ENCODE data around the gene HECTD4. TPM values are rescaled to one million over a fixed set of nuclear protein-coding genes. Genes with fewer than 3 reads are reported as not detected.

Gene HECTD4
- total and polyA plus RNA-seq, 11 donors: 6.3 to 30.7 (median 23.1) TPM

DNA sequence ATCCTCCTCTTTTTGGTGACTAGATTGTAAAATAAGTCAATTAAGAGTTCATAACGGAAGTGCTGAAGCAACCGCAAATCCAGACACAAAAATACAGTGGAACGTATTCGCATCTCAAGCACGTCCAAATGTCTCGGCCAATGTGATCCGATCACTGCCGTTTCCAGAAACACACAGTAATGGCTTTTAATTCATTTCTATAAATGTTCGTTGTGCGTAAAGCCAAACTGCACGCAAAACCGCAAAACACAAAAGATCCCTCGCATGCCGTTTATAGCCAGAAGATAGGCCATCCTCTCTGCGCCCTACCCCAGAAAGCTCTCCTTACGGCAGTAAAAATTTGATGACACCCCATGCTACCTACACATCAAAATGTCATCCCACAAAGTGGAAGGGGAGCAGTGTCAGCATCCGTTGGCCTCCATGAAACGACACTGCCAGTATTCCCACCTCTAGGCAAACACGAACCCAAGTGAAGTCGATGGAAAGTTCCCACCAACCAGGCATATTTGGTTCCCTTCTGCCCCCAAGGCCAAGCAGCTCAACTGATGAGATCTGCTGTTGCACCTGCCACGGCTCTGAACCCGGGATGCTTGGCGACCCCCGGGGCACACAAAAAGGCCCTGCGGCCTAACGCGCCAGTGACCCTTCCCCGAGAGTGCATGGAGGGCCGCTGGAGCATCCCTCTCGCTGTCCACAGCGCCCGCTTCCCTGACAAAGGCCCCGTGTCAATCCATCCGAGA lies 1.4 kb downstream of the HECTD4 start:
- H3K4me3 ChIP-seq: peak overlapping the region; percentile 72 to 100 (median 94)
- ATAC-seq: no peak
- no peak for DNase-seq
- H3K4me1 ChIP-seq: peaks cover 0 to 25% (median 12%) of the 10 kb centered on the region in 12 donors
- H3K9me3 ChIP-seq: no peaks in the 10 kb centered on the region
- intact Hi-C loops (cut with DNase I): loop anchor here in 9 of 10 donors (5.0 to 10.0 kb wide), 7 partner anchors 86 to 436 kb away; no protein-coding TSS in a partner anchor
- H3K27me3 ChIP-seq: no peaks in the 10 kb centered on the region
- peak overlapping the region in 6 of 12 donors; percentile 62 to 94 (median 86) for H3K27ac ChIP-seq
- no peaks in the 10 kb centered on the region for H3K36me3 ChIP-seq
- TF ChIP-seq, protein P1, sequence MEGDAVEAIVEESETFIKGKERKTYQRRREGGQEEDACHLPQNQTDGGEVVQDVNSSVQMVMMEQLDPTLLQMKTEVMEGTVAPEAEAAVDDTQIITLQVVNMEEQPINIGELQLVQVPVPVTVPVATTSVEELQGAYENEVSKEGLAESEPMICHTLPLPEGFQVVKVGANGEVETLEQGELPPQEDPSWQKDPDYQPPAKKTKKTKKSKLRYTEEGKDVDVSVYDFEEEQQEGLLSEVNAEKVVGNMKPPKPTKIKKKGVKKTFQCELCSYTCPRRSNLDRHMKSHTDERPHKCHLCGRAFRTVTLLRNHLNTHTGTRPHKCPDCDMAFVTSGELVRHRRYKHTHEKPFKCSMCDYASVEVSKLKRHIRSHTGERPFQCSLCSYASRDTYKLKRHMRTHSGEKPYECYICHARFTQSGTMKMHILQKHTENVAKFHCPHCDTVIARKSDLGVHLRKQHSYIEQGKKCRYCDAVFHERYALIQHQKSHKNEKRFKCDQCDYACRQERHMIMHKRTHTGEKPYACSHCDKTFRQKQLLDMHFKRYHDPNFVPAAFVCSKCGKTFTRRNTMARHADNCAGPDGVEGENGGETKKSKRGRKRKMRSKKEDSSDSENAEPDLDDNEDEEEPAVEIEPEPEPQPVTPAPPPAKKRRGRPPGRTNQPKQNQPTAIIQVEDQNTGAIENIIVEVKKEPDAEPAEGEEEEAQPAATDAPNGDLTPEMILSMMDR (IDR thresholded peaks at IDR 0.05): no peak
- no peak for TF ChIP-seq POLR2A (IDR thresholded peaks at IDR 0.05)
- WGBS, 4 donors: 52 to 74% (median 60%) methylated on average over 28 to 34 of the region's 34 CpGs

DNA sequence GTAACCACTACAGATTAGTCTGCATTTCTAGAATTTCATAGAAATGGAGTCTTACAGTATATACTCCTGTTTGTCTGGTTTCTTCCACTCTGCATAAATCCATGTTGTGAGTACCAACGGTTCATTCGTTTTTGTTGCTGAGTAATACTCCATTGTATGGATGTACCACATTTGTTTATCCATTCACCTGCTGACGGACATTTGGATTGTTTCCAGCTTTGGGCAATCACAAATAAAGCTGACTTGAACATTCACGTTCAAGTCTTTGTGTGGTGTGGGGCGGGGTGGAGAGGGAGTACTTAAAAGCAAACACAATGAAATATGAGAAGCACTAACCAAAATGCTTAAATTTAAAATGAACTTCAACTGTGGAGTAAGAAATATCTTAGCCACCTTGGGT lies 7.1 kb downstream of the HECTD4 start:
- no peak for TF ChIP-seq POLR2A (IDR thresholded peaks at IDR 0.05)
- TF ChIP-seq, protein P1 (IDR thresholded peaks at IDR 0.05): no peak
- H3K27ac ChIP-seq: no peak overlapping the region
- peaks cover 0 to 6% (median 0%) of the 10 kb centered on the region in 12 donors for H3K9me3 ChIP-seq
- DNase-seq (no peak), ATAC-seq (no peak)
- H3K4me3 ChIP-seq: no peak overlapping the region
- WGBS, 4 donors: 82 to 84% (median 82%) methylated on average over 5 of the region's 5 CpGs
- H3K27me3 ChIP-seq: no peaks in the 10 kb centered on the region
- intact Hi-C loops (cut with DNase I): no loop called here
- no peaks in the 10 kb centered on the region for H3K36me3 ChIP-seq
- peaks cover 0 to 17% (median 4%) of the 10 kb centered on the region in 12 donors for H3K4me1 ChIP-seq

DNA sequence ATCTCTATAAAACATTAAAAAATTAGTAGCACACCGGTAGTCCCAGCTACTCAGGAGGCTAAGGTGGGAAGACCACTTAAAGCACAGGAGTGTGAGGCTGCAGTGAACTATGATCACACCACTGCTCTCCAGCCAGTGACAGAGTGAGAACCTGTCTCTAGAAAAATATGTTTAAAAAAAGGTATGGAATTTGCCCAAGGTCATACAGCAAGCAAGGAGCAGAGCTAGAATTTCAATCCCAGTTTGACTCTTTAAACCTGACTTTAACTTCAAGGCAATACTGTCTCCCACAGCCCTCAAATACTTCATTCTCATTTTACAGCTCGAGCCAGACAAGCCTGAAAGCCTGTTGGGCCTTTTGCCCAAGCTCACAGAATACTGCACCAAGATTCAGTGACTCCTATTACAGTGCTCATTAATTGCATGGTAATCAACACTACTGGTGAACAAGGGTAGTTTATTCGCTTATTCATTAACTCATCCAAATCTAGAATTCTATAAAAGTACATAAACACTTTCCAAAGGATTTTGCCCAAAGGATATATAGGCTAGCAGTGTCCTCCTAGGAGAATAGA lies 8.0 kb downstream of the HECTD4 start:
- no peak for TF ChIP-seq POLR2A (IDR thresholded peaks at IDR 0.05)
- TF ChIP-seq, protein P1 (IDR thresholded peaks at IDR 0.05): no peak
- H3K27ac ChIP-seq: no peak overlapping the region
- H3K4me3 ChIP-seq: no peak overlapping the region
- H3K4me1 ChIP-seq: peaks cover 0 to 14% (median 4%) of the 10 kb centered on the region in 12 donors
- ATAC-seq (no peak), DNase-seq (no peak)
- H3K9me3 ChIP-seq: peaks cover 0 to 6% (median 0%) of the 10 kb centered on the region in 12 donors
- WGBS, 4 donors: 76 to 88% (median 84%) methylated on average over 3 of the region's 3 CpGs
- H3K36me3 ChIP-seq: no peaks in the 10 kb centered on the region
- intact Hi-C loops (cut with DNase I): loop anchor here in 1 of 10 donors (5.0 kb wide), 1 partner anchor 87 kb away; no protein-coding TSS in a partner anchor
- no peaks in the 10 kb centered on the region for H3K27me3 ChIP-seq

DNA sequence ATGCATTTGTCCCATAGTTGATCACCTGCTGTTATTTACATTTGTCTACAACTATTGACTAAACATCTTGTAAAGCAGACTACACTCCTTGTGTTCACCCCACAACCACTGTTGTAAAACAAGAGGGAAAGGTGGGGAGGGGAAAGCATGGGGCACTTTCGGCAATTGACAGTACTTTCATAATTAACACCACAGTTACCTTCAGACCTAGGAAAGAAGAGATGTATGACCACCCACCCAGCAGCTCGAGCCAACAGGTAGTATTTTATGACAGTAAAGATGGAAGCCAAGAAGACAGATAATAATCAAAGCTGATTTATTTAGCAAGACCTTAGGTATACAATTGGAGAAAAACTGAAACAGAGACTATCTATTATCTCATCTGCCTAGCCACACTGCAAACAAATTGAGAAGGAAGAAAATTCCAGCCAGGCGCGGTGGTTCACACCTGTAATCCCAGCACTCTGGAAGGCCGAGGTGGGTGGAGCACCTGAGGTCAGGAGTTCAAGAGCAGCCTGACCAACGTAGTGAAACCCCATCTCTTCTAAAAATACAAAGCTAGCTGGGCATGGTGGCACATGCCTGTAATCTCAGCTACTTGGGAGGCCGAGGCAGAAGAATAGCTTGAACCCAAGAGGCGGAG lies 11.2 kb downstream of the HECTD4 start:
- H3K4me1 ChIP-seq: peaks cover 0 to 25% (median 7%) of the 10 kb centered on the region in 12 donors
- ATAC-seq: no peak
- intact Hi-C loops (cut with DNase I): loop anchor here in 1 of 10 donors (5.0 kb wide), 1 partner anchor 84 kb away; no protein-coding TSS in a partner anchor
- H3K27me3 ChIP-seq: no peaks in the 10 kb centered on the region
- no peak for DNase-seq
- H3K36me3 ChIP-seq: no peaks in the 10 kb centered on the region
- 84 to 89% (median 87%) methylated on average over 8 of the region's 8 CpGs for WGBS, 4 donors
- no peak overlapping the region for H3K4me3 ChIP-seq
- H3K9me3 ChIP-seq: peaks cover 0 to 6% (median 0%) of the 10 kb centered on the region in 12 donors
- TF ChIP-seq, protein P1 (IDR thresholded peaks at IDR 0.05): no peak
- TF ChIP-seq POLR2A (IDR thresholded peaks at IDR 0.05): no peak
- H3K27ac ChIP-seq: no peak overlapping the region
